Measurements from ENCODE around the gene DDX1. TPM values are rescaled to one million over a fixed set of nuclear protein-coding genes. Genes with fewer than 3 reads are reported as not detected.

The DDX1 gene
- total RNA-seq, 1 donor from 2014 or later, result 77.0 TPM

DNA sequence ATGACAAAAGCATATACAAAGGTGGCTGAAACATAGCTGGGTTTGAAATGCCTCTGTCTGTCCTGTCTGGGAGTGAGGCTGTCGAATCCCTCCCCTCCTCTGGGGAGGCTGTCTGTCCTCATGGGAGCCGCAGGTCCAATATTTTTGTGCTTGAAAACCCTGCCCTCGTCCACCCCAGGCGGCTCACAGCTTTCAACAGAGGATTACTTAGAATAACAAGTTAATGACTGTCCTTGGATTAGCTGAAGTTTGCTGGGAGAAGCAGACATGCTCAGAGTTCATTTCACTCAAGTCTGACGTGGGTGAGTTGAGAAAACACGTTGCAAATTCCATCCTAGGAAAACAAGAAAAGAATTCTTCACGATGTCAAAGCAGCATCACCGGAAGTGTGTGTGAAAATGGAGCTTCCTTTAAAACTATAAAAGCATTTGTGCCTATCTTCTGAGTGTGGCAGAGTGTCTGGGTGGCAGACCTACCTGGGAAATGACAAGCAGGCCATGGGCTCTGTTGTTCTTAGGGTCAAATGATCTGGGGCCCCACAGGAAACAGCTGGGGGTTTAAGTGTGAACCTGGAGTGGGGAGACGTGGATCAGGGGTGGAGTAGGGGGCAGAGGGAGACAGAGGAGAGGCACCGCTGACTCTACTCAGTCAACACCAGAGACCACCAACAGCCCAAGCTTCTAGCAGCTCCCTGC, 77.1 kb downstream of the DDX1 start:
- H3K4me3 ChIP-seq (ENCODE audit: low read depth, low read length), result no peak overlapping the region
- TF ChIP-seq, protein P1, sequence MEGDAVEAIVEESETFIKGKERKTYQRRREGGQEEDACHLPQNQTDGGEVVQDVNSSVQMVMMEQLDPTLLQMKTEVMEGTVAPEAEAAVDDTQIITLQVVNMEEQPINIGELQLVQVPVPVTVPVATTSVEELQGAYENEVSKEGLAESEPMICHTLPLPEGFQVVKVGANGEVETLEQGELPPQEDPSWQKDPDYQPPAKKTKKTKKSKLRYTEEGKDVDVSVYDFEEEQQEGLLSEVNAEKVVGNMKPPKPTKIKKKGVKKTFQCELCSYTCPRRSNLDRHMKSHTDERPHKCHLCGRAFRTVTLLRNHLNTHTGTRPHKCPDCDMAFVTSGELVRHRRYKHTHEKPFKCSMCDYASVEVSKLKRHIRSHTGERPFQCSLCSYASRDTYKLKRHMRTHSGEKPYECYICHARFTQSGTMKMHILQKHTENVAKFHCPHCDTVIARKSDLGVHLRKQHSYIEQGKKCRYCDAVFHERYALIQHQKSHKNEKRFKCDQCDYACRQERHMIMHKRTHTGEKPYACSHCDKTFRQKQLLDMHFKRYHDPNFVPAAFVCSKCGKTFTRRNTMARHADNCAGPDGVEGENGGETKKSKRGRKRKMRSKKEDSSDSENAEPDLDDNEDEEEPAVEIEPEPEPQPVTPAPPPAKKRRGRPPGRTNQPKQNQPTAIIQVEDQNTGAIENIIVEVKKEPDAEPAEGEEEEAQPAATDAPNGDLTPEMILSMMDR (conservative IDR thresholded peaks at IDR 0.05; ENCODE audit: low read depth, low read length), result no peak
- DNase-seq (ENCODE audit: low read depth), result no peak

DNA sequence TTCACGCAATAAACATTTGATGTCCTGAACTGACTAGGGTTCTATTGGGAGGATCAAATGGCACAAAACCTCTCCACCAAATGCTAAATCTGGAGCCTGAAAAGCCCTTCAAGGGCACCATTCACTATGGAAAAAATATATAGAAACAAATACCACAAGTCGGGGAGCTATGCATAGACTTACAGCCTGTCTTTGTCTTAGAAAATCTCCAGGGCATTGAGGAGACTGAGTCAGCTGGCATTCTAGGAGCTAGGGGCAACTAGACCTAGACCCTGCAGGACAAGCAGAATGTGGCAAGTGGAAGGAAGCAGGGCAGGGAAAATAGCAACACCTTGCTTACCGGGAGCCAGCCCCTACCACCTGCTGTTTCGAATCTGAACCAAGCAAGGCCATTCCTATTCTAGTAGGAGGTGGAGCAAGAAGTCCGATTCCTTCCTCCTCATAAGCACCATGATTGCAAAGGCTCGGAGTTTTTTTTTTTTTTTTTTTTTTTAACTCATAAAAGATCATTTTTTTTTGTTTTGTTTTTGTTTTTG, 77.8 kb downstream of the DDX1 start:
- TF ChIP-seq, protein P1 (conservative IDR thresholded peaks at IDR 0.05; ENCODE audit: low read depth, low read length), result no peak
- no peak for DNase-seq (ENCODE audit: low read depth)
- no peak overlapping the region for H3K4me3 ChIP-seq (ENCODE audit: low read depth, low read length)

DNA sequence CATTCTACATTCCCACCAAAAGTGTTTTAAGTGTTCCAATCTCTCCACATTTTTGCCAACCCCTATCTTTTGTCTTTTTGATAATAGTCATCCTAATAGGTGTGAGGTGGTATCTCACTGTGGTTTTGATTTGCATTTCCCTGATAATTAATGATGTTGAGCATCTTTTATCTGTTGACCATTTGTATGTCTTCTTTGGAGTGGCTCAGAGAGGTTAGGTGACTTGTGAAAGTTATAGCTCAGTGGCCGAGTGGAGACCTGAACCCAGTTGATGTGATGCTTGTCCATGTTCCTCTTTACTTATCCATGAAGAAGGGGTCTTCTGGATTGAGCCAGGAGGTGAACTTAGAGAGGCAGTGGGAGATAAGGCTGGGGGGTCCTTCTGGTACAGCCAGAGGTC, 78.8 kb downstream of the DDX1 start:
- DNase-seq (ENCODE audit: low read depth), result no peak
- no peak overlapping the region for H3K4me3 ChIP-seq (ENCODE audit: low read depth, low read length)
- TF ChIP-seq, protein P1 (conservative IDR thresholded peaks at IDR 0.05; ENCODE audit: low read depth, low read length), result no peak

DNA sequence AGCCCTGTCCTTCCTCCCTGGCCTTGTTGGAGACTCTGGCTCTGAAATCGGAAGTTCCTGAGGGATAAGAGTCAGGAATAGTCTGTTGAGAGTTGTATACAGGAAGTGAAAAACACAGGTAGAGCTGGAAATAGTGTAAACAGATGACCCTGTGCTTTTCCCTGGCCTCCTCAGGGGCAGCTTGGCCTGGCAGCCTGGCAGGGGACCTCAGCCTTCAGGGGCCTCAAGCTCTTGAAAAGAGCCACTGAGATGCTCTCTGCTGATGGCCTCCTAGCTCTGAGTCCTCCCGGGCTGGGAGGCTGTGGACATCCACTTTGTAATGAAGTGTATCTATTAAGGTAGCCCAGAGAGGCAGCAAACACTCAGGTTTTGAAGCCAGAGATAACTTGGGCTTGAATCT, 79.3 kb downstream of the DDX1 start:
- DNase-seq (ENCODE audit: low read depth), result no peak
- TF ChIP-seq, protein P1 (conservative IDR thresholded peaks at IDR 0.05; ENCODE audit: low read depth, low read length), result no peak
- H3K4me3 ChIP-seq (ENCODE audit: low read depth, low read length), result no peak overlapping the region

DNA sequence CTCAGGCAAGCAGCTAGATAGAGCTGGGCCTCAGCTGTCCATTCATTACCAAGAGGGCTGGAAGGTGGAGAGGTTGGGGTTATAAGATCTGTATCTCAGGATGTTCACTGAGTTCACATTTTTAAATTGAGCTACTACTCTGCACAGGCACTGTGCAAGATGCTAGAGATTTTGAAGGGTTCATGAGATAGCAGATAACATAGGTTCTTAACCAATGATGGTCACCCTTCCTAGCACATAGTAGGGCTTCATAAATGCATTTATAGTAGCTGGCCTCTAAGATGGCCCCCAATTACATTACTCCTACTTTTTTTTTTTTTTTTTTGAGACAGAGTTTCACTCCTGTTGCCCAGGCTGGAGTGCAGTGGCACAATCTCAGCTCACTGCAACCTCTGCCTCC, 79.7 kb downstream of the DDX1 start:
- TF ChIP-seq, protein P1 (conservative IDR thresholded peaks at IDR 0.05; ENCODE audit: low read depth, low read length), result no peak
- no peak overlapping the region for H3K4me3 ChIP-seq (ENCODE audit: low read depth, low read length)
- DNase-seq (ENCODE audit: low read depth), result no peak

DNA sequence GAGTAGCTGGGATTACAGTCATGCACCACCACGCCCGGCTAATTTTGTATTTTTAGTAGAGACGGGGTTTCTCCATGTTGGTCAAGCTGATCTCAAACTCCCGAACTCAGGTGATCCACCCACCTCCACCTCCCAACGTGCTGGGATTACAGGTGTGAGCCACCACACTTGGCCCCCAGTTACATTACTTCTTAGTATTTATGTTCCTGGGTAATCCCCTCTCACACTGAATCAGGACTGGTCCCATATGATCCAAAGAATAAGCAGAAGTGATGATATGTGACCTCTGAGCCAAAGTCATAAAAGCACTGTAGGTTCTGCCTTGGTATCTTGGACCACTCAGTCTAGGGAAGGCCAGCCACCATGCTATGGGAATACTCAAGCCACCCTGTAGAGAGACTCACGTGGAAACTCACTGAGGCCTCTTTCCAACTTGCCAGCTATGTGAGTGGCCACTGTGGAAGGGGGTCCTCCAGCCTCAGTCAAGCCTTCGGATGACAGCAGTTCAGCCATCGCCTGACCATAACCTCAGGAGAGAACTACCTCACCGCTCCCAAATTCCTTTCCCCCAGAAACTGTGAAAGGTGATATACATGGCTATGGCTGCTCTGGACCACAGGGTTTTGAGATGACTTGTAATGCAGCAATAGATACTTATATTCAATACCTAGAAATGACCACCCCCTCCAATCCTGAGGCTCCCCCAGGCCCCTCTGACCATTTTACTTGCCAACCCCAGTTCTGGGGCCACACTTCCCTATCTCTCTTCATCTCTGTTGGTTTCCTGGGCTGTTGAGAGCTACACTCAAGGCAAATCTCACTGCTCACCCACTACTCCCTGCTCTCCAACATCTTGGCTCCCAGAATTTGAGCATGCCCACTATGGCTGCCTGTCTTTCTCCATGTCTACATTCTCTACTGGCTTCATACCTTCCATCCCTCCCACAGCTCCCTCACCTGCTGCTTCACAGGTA, 80.5 kb downstream of the DDX1 start:
- H3K4me3 ChIP-seq (ENCODE audit: low read depth, low read length), result no peak overlapping the region
- TF ChIP-seq, protein P1 (conservative IDR thresholded peaks at IDR 0.05; ENCODE audit: low read depth, low read length), result no peak
- no peak for DNase-seq (ENCODE audit: low read depth)

Measured in epithelial cell of proximal tubule (primary cell).